Measurements from ENCODE around the gene ANGPTL7.

DNA sequence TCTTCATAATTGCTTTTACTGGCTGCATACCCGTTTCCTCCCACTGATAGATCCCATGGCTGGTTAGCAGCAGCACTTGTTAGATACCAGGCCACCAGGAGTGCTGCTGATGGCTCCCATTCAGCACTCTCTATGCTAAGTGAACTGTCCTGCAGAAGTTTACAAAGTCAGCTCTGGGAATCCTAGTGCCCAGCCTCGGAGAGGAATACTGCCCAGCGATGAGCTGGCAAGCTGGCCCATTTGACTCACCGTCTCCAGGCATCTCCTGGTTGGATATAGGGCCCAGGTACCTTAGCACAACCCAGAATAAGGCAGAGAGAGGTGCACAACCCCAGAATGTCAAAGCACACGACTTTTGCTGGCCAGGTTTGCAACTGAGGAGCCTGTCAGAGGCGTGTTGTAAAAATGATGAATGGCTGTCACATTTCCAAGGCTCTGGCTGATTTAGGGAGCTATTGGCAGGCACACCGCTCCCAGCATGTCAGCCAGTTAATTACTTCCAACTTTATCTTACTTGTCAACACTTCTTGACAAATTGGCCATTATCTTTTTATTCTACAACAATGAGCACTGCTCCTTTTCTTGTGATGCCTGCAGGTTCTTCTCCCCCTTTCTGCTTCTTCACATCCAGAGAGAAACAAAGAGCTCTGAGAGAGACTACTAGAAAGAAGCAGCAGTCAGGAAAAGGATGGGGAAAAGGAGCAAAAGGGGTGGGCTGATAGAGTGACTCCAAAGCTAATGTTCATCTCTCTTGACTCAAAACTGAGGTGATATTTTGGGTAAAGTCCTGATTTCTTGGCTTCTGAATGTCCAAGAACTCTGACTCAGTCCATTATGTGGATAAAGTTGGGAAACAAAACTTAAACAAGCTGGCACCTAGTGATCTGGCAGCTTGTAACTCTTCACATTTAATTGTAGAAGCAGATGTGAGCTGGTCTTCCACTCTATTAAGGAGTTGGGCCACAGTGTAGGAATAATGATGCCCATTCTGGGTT, 10.8 kb upstream of the ANGPTL7 start:
- TF ChIP-seq POLR2A (IDR thresholded peaks at IDR 0.05; ENCODE audit: low read length) (no peak), GATA1 (IDR thresholded peaks at IDR 0.05; ENCODE audit: low read depth, low read length) (no peak)
